PC-3 (cell line): Measurements from ENCODE around the gene NUTM1.

Experiments used
- EZH2 ChIP-seq: fragments of 300-600 bp; sonication (generic); IDR thresholded peaks from one replicate; pipeline ENCODE4 v1.6.1; 2017; ENCODE audit warnings: antibody characterized with exemption, mild to moderate bottlenecking, low read length; ENCODE audit not compliant: unreplicated experiment
- TF ChIP-seq, protein P1 (sequence below): fragments of 300-600 bp; sonication (generic); conservative IDR thresholded peaks from 2 replicates; pipeline ENCODE4 v1.5.1; 2017; ENCODE audit warnings: antibody characterized with exemption, low read depth, mild to moderate bottlenecking, low read length

DNA sequence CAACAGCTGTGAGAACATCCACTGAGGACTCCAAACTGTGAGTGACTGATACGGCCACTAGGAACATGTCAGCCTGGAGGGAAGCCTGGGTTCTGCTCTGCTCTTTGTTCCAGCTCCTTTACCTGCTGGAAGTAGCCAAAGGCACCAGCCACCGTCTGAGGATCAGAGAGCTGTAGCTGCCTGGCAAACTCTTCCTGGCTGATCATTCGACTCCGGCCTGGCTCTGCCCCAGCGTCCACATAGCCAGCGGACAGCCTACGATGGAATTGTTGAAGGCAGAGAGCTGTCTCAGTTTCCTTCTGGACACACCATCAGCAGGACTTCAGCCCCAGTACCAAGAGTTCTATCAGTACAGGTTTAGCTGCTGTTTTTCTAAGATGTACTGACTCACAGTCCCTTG lies 18.2 kb downstream of the NUTM1 start:
- TF ChIP-seq EZH2: no peak
- TF ChIP-seq, protein P1, sequence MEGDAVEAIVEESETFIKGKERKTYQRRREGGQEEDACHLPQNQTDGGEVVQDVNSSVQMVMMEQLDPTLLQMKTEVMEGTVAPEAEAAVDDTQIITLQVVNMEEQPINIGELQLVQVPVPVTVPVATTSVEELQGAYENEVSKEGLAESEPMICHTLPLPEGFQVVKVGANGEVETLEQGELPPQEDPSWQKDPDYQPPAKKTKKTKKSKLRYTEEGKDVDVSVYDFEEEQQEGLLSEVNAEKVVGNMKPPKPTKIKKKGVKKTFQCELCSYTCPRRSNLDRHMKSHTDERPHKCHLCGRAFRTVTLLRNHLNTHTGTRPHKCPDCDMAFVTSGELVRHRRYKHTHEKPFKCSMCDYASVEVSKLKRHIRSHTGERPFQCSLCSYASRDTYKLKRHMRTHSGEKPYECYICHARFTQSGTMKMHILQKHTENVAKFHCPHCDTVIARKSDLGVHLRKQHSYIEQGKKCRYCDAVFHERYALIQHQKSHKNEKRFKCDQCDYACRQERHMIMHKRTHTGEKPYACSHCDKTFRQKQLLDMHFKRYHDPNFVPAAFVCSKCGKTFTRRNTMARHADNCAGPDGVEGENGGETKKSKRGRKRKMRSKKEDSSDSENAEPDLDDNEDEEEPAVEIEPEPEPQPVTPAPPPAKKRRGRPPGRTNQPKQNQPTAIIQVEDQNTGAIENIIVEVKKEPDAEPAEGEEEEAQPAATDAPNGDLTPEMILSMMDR: no peak
